Testis (tissue), 3 donors: ENCODE data around the gene LPP. TPM values are rescaled to one million over a fixed set of nuclear protein-coding genes. Genes with fewer than 3 reads are reported as not detected.

Source experiments
- DNase-seq: peaks from one replicate; pipeline ENCODE4 v3.0.0-alpha.2; 2019
- H3K27ac ChIP-seq, 2 donors: fragments of 200-600 bp; sonication (generic); one replicate each; pipeline ENCODE4 v1.5.1; 2019
- H3K27me3 ChIP-seq: fragments of 200-600 bp; sonication (generic); one replicate; pipeline ENCODE4 v1.5.1; 2019
- H3K36me3 ChIP-seq: fragments of 200-600 bp; sonication (generic); one replicate; pipeline ENCODE4 v1.5.1; 2017; ENCODE audit warnings: low read depth; ENCODE audit errors: missing control alignments
- H3K4me1 ChIP-seq: fragments of 200-600 bp; sonication (generic); one replicate; pipeline ENCODE4 v1.5.1; 2019
- H3K4me3 ChIP-seq, 2 donors: fragments of 200-600 bp; sonication (generic); one replicate each; pipeline ENCODE4 v1.5.1; 2017 to 2019
- H3K9me3 ChIP-seq: fragments of 200-600 bp; sonication (generic); one replicate; pipeline ENCODE4 v1.5.1; 2017
- POLR2A ChIP-seq: fragments of 450-650 bp; IDR thresholded peaks from one replicate; pipeline ENCODE4 v1.6.1; 2017; ENCODE audit warnings: antibody characterized with exemption, mild to moderate bottlenecking, moderate library complexity
- WGBS, 2 donors: methylation state at CpG; one replicate each; pipeline ENCODE4 v1.1.5; 2018; 5-methylcytosine and 5-hydroxymethylcytosine counted together
- intact Hi-C: fragments of 100-400 bp; cut with DNase I; formaldehyde crosslinking; loops from one replicate; pipeline ENCODE4 v1.15.1; 2023; ENCODE audit warnings: low total_unique reads
- polyA plus RNA-seq: library from polyadenylated mRNA; stranded (reverse); fragments of 350-450 nt; fragmentation: Illumina TruSeq; extraction: RNeasy Lipid Tissue Mini Kit (QIAGEN cat#74804); gene quantifications from one replicate; pipeline ENCODE4 v1.2.3, GENCODE V29; 2014; ENCODE audit warnings: low read depth, low replicate concordance; ENCODE audit not compliant: insufficient read depth
- total RNA-seq, 2 donors: library from RNA; depleted of rRNA; stranded (reverse); fragments of >200 nt; gene quantifications; one replicate each; pipeline ENCODE4 v1.2.3, GENCODE V29; 2016
- TF ChIP-seq, protein P1 (sequence below), 3 experiments: fragments of 450-650 bp in 2 of 3; fragments of 200-600 bp in 1 of 3; sonication (generic) in 1 of 3; IDR thresholded peaks; one replicate each; pipeline ENCODE4 v1.5.1; 2016 to 2019; ENCODE audit warnings: antibody characterized with exemption in 3 of 3, mild to moderate bottlenecking in 2 of 3, moderate library complexity in 1 of 3

LPP gene
- total and polyA plus RNA-seq, 3 donors from 2014 or later: 89.9 to 135 (median 132) TPM

DNA sequence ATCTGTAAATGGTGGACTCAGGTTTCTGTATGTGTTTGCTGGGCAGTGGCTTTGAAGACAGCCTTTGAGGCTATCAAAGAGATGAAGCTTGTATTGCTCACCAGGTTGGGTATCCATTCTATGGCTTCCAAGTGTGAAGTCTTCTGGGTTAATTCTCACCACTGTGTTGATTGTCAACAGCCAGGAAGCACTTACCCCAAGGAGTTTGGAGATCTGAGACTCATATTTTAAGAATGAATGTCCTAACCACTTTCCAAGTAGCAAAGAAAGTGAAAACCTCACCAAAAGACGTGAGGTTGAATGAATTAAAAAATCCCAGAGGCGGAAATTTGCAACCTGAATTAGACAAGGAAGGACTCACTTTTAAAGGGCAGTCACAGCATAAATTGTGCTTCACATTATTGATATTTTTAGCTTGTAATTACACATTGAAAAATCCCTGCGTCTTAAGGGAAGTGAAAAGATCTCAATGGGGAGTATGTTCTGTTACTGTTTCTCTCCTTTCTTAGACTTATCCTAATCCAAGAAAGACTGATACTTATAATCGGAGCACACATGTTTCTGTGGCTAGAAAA is 713.8 kb downstream of the LPP start:
- no peaks in the 10 kb centered on the region for H3K4me1 ChIP-seq
- intact Hi-C loops: no loop called here
- WGBS, 2 donors: 79 to 87% methylated on average over 4 of the region's 4 CpGs

DNA sequence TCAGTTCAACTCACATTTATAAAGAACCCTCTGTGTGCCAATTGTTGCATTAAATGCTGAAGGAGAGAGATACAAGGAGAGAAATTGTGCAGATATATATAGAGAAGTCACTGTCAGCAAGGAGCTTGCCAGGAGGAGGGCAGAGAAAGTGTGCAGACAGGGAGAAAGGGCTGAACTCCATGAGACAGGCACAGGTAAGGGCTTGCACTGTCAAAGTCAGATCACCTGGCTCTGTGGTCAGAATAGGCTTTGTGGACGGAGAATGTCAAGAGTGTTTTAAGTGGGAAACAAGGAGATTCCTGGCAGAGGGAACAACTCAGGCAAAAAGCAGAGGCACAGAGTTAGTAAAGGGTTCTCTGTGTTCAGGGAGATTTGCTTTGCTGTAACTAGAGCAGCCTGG is 714.8 kb downstream of the LPP start:
- no peak for TF ChIP-seq POLR2A
- TF ChIP-seq, protein P1, sequence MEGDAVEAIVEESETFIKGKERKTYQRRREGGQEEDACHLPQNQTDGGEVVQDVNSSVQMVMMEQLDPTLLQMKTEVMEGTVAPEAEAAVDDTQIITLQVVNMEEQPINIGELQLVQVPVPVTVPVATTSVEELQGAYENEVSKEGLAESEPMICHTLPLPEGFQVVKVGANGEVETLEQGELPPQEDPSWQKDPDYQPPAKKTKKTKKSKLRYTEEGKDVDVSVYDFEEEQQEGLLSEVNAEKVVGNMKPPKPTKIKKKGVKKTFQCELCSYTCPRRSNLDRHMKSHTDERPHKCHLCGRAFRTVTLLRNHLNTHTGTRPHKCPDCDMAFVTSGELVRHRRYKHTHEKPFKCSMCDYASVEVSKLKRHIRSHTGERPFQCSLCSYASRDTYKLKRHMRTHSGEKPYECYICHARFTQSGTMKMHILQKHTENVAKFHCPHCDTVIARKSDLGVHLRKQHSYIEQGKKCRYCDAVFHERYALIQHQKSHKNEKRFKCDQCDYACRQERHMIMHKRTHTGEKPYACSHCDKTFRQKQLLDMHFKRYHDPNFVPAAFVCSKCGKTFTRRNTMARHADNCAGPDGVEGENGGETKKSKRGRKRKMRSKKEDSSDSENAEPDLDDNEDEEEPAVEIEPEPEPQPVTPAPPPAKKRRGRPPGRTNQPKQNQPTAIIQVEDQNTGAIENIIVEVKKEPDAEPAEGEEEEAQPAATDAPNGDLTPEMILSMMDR (IDR thresholded peaks at IDR 0.05): no peak
- Histone ChIP-seq H3K27ac (no peak overlapping the region), H3K9me3 (no peaks in the 10 kb centered on the region), H3K4me3 (no peak overlapping the region), H3K4me1 (no peaks in the 10 kb centered on the region), H3K36me3 (no peaks in the 10 kb centered on the region), H3K27me3 (no peaks in the 10 kb centered on the region)
- intact Hi-C loops: no loop called here
- WGBS, 2 donors: 88 to 96% methylated on average over 1 of the region's 1 CpG
- no peak for DNase-seq

More for the DNA sequence above, 713.8 kb downstream of the LPP start:
- no peaks in the 10 kb centered on the region for H3K27me3 ChIP-seq
- H3K36me3 ChIP-seq: no peaks in the 10 kb centered on the region
- H3K4me3 ChIP-seq: no peak overlapping the region
- no peaks in the 10 kb centered on the region for H3K9me3 ChIP-seq
- H3K27ac ChIP-seq: no peak overlapping the region
- DNase-seq: no peak
- no peak for TF ChIP-seq POLR2A
- TF ChIP-seq, protein P1 (IDR thresholded peaks at IDR 0.05): no peak

DNA sequence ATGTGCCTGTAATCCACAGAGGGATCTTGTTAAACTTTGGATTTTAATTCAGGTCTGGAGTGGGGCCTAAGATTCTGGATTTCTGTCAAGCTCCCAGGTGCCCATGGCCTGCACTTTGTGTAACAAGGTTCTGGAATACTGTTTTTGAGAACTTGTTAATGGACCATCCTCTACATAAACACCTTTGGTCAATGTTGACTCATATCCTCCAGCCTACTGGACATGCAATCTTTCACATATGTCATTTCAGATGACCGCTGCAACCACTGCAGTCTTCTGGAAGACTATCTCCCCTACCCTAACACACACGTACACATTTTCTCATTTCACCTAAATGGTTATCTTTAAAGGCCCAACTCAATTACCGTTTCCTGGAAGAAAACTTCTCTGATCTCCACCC is 715.7 kb downstream of the LPP start:
- intact Hi-C loops: no loop called here
- Histone ChIP-seq H3K27ac (no peak overlapping the region), H3K4me1 (no peaks in the 10 kb centered on the region), H3K36me3 (no peaks in the 10 kb centered on the region), H3K27me3 (no peaks in the 10 kb centered on the region), H3K4me3 (no peak overlapping the region), H3K9me3 (no peaks in the 10 kb centered on the region)
- no peak for TF ChIP-seq POLR2A
- TF ChIP-seq, protein P1 (IDR thresholded peaks at IDR 0.05): no peak
- WGBS, 2 donors: 88 to 93% methylated on average over 3 of the region's 3 CpGs
- DNase-seq: no peak

DNA sequence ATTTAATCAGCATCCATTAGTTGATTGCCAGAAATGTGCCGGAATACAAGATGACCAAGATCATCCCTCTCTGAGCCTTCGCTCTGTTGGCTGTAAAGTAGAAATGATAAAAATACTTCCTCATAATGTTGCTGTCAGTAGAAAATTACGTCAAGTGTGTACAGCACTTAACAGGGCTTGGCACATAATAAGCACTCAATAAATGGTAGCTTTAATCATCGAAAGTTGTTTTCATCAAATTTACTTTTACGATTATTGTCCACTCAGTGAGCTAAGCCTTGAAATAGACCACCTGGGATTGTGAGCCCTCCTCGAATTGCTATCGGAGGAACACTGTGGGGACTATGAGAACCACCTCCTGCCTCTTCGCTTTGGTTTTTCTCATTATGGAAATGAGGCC is 716.5 kb downstream of the LPP start:
- no peak overlapping the region for H3K27ac ChIP-seq

More for the DNA sequence above, 716.5 kb downstream of the LPP start:
- Histone ChIP-seq H3K4me3 (no peak overlapping the region), H3K36me3 (no peaks in the 10 kb centered on the region), H3K27me3 (no peaks in the 10 kb centered on the region), H3K4me1 (no peaks in the 10 kb centered on the region), H3K9me3 (no peaks in the 10 kb centered on the region)
- TF ChIP-seq, protein P1 (IDR thresholded peaks at IDR 0.05): no peak
- TF ChIP-seq POLR2A: no peak
- 86 to 88% methylated on average over 8 of the region's 8 CpGs for WGBS, 2 donors
- intact Hi-C loops: no loop called here
- DNase-seq: no peak
